ENCODE data around the gene ENPP3.

GRCh38 chr6:131769385-131770141 lies 132.5 kb downstream of the ENPP3 start:
- TF ChIP-seq CTCF (conservative IDR thresholded peaks at IDR 0.05; ENCODE audit: low read length) (no peak), EZH2phosphoT487 (IDR thresholded peaks at IDR 0.05; ENCODE audit: borderline replicate concordance, low read depth, low read length) (no peak)

Data from OCI-LY7 (cell line).